Endodermal cell (in vitro differentiated cells): Measurements from ENCODE around the gene SLC6A20. TPM values are rescaled to one million over a fixed set of nuclear protein-coding genes. Genes with fewer than 3 reads are reported as not detected.

ENCODE experiments used
- DNase-seq: peaks from one replicate; pipeline ENCODE4 v3.0.0-alpha.2; 2017
- H3K27ac ChIP-seq: 2 replicates; pipeline ENCODE4 v1.5.1; 2013; ENCODE audit warnings: mild to moderate bottlenecking, low read depth, low read length, moderate library complexity
- H3K27me3 ChIP-seq: 2 replicates; pipeline ENCODE4 v1.6.1; 2013; ENCODE audit warnings: mild to moderate bottlenecking, low read length, moderate library complexity; ENCODE audit not compliant: insufficient read depth, control insufficient read depth, poor library complexity, severe bottlenecking
- H3K36me3 ChIP-seq: 2 replicates; pipeline ENCODE4 v1.7.0; 2013; ENCODE audit warnings: mild to moderate bottlenecking, low read length, moderate library complexity; ENCODE audit not compliant: control insufficient read depth, insufficient read depth
- H3K4me1 ChIP-seq: one replicate; pipeline ENCODE4 v1.7.0; 2013; ENCODE audit warnings: low read length; ENCODE audit not compliant: control insufficient read depth, insufficient read depth
- H3K4me3 ChIP-seq: 2 replicates; pipeline ENCODE4 v1.5.1; 2013; ENCODE audit warnings: mild to moderate bottlenecking, low read length, moderate library complexity
- H3K9ac ChIP-seq: 2 replicates; pipeline ENCODE4 v1.6.1; 2013; ENCODE audit warnings: mild to moderate bottlenecking, low read length, moderate library complexity; ENCODE audit not compliant: poor library complexity, severe bottlenecking; ENCODE audit errors: extremely low read depth
- H3K9me3 ChIP-seq: 2 replicates; pipeline ENCODE4 v1.6.1; 2013; ENCODE audit warnings: mild to moderate bottlenecking, low read length, moderate library complexity; ENCODE audit not compliant: control insufficient read depth
- H3K27ac Mint-ChIP-seq: 2 replicates; pipeline ENCODE4 v1.8.0; 2020; ENCODE audit warnings: mixed read lengths
- H3K27me3 Mint-ChIP-seq: 2 replicates; pipeline ENCODE4 v1.8.0; 2021; ENCODE audit warnings: mild to moderate bottlenecking, mixed read lengths; ENCODE audit not compliant: insufficient read depth
- H3K36me3 Mint-ChIP-seq: 2 replicates; pipeline ENCODE4 v1.8.0; 2020; ENCODE audit warnings: low read depth, mixed read lengths
- H3K4me1 Mint-ChIP-seq: 2 replicates; pipeline ENCODE4 v1.8.0; 2020; ENCODE audit warnings: mixed read lengths
- H3K4me3 Mint-ChIP-seq: 2 replicates; pipeline ENCODE4 v1.8.0; 2020; ENCODE audit warnings: mild to moderate bottlenecking, moderate library complexity, mixed read lengths
- H3K9me3 Mint-ChIP-seq: 2 replicates; pipeline ENCODE4 v1.8.0; 2020; ENCODE audit warnings: mild to moderate bottlenecking, mixed read lengths
- WGBS, 2 experiments: methylation state at CpG; one replicate each; pipeline versions ENCODE4 v1.1.5 to v1.1.7; 2013; ENCODE audit warnings: missing lambda C conversion rate in 2 of 2, mixed read lengths in 1 of 2; ENCODE audit not compliant: insufficient coverage in 1 of 2, insufficient read length in 1 of 2; 5-methylcytosine and 5-hydroxymethylcytosine counted together
- total RNA-seq, 2 donors: library from RNA; stranded (reverse); fragmentation: NEBNext Ultra II Directional in 1 of 2; extraction: Animal tissue kit (Norgen Biotek cat#: 25700) in 1 of 2; gene quantifications; 2 replicates in 1 of 2; 3 replicates in 1 of 2; pipeline ENCODE4 v1.2.1, GENCODE V29; 2021
- TF ChIP-seq, protein P1 (sequence below): fragments of 200-600 bp; sonication (generic); conservative IDR thresholded peaks from 2 replicates; pipeline ENCODE4 v1.5.0; 2021; ENCODE audit warnings: antibody characterized with exemption, mild to moderate bottlenecking

Gene SLC6A20
- total RNA-seq, 2 donors from 2014 or later, result 0.29 to 1.5 TPM

DNA sequence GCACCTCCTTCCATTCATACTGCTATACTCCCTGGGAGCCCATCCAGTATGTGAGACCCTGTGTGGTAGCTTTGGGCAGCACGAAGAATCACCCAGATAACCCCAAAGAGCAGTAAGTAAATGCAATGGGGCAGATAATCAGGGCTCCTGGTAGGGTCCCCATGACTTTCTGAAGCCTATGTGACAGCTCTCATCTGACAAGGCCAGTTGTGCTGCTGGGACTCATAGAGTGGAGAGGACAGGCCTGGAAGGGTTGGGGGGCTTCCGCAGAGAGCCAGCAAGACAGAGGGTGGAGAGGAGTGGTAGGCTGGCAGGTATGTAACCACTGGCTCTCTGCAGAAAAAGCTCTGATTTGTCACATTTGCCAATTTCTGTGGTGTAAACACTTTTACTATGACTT, 3.2 kb upstream of the SLC6A20 start:
- no peak overlapping the region for H3K27ac Mint-ChIP-seq
- no peaks in the 10 kb centered on the region for H3K9me3 Mint-ChIP-seq
- Histone ChIP-seq H3K9ac (no peak overlapping the region), H3K9me3 (no peaks in the 10 kb centered on the region), H3K27me3 (peaks cover 46% of the 10 kb centered on the region), H3K36me3 (no peaks in the 10 kb centered on the region), H3K27ac (no peak overlapping the region), H3K4me1 (no peaks in the 10 kb centered on the region), H3K4me3 (no peak overlapping the region)
- H3K36me3 Mint-ChIP-seq, result no peaks in the 10 kb centered on the region
- no peak overlapping the region for H3K4me3 Mint-ChIP-seq
- no peak for DNase-seq
- 100% methylated on average over 2 of the region's 2 CpGs; no CpG with 5 or more reads in 1 of the 2 experiments for WGBS, 2 experiments
- H3K4me1 Mint-ChIP-seq, result no peaks in the 10 kb centered on the region
- TF ChIP-seq, protein P1, sequence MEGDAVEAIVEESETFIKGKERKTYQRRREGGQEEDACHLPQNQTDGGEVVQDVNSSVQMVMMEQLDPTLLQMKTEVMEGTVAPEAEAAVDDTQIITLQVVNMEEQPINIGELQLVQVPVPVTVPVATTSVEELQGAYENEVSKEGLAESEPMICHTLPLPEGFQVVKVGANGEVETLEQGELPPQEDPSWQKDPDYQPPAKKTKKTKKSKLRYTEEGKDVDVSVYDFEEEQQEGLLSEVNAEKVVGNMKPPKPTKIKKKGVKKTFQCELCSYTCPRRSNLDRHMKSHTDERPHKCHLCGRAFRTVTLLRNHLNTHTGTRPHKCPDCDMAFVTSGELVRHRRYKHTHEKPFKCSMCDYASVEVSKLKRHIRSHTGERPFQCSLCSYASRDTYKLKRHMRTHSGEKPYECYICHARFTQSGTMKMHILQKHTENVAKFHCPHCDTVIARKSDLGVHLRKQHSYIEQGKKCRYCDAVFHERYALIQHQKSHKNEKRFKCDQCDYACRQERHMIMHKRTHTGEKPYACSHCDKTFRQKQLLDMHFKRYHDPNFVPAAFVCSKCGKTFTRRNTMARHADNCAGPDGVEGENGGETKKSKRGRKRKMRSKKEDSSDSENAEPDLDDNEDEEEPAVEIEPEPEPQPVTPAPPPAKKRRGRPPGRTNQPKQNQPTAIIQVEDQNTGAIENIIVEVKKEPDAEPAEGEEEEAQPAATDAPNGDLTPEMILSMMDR, result no peak
- peaks cover 50% of the 10 kb centered on the region for H3K27me3 Mint-ChIP-seq

DNA sequence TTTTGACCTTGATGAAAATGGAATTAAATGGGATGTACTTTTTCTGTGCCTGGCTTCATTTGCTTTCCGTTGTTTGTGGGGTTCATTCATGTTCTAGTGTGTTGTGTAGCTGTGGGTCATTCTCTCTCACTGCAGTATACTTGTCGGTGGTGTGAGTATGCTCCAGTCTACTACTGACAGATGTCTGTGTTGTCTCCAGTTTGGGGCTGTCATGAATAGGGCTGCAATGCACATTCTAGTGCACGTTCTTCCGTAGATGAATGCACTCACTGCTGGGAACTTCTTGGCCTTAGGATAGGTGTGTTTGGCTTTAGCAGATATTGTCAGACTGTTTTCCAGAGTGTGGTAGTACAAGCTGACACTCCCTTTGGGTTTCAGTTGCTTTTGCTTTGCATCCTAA, 1.7 kb upstream of the SLC6A20 start:
- H3K27me3 ChIP-seq, result peaks cover 55% of the 10 kb centered on the region
- Mint-ChIP-seq H3K4me1 (no peaks in the 10 kb centered on the region), H3K4me3 (no peak overlapping the region), H3K36me3 (no peaks in the 10 kb centered on the region), H3K27ac (no peak overlapping the region), H3K27me3 (peaks cover 63% of the 10 kb centered on the region), H3K9me3 (no peaks in the 10 kb centered on the region)
- H3K4me3 ChIP-seq, result no peak overlapping the region
- H3K27ac ChIP-seq, result no peak overlapping the region
- TF ChIP-seq, protein P1, result no peak
- no peaks in the 10 kb centered on the region for H3K9me3 ChIP-seq
- WGBS, 2 experiments, result 88% methylated on average over 2 to 4 of the region's 4 CpGs
- H3K9ac ChIP-seq, result no peak overlapping the region
- H3K4me1 ChIP-seq, result no peaks in the 10 kb centered on the region
- H3K36me3 ChIP-seq, result no peaks in the 10 kb centered on the region
- DNase-seq, result no peak

DNA sequence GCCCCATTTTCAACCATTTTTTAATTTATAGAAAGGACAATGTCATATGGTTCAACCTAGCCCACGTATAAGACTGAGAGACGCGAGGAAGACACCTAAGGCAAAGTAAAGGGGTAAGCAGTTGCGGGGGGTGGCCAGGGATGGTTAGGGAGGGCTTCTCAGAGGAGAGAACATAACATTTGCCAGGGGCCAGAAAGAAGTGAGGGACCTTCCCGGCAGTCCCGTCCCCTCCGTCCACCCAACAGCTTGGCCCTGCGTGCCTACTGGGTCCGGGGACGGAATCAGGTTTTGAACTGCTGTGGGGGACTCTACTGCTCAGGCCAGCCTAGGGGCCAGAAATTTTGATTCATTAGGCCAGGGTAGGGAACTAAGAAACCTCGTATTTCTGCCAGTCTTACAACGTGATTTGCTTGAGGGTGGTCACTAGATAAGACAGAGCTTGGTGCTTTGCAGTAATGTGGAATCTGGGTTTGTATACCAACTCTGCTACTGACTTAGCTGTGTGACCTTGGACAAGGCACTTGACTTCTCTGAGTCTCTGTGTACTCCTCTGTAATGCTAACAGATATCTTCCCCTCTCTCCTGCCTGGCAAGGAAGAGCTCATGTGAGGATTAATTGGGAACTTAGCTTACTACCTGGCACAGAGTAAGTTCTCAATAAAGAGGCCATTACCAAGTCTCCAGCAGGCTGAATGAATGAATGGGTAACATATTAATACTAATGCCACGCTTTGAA, 734 bp upstream of the SLC6A20 start:
- Mint-ChIP-seq H3K4me1 (no peaks in the 10 kb centered on the region), H3K36me3 (no peaks in the 10 kb centered on the region), H3K27ac (no peak overlapping the region), H3K4me3 (peak overlapping the region; percentile 57), H3K27me3 (peaks cover 63% of the 10 kb centered on the region), H3K9me3 (no peaks in the 10 kb centered on the region)
- no peak overlapping the region for H3K9ac ChIP-seq
- no peaks in the 10 kb centered on the region for H3K36me3 ChIP-seq
- no peak overlapping the region for H3K27ac ChIP-seq
- no peaks in the 10 kb centered on the region for H3K4me1 ChIP-seq
- peaks cover 51% of the 10 kb centered on the region for H3K27me3 ChIP-seq
- WGBS, 2 experiments, result 80 to 81% methylated on average over 10 to 13 of the region's 13 CpGs
- TF ChIP-seq, protein P1, result no peak
- no peaks in the 10 kb centered on the region for H3K9me3 ChIP-seq
- peak overlapping the region; percentile 77 for H3K4me3 ChIP-seq
- DNase-seq, result no peak
